K562 (cell line): ENCODE data around the gene SAE1. TPM values are rescaled to one million over a fixed set of nuclear protein-coding genes. Genes with fewer than 3 reads are reported as not detected.

Experiments
- ATAC-seq: fragments of 200-7000 bp; cut with Tn5 transposase; 3 replicates; pipeline ENCODE4 v1.9.1; 2020; ENCODE audit warnings: moderate library complexity
- BruUV-seq: library from RNA; stranded (reverse); fragments of 400-500 nt; replicated peaks from 2 replicates; lab custom pipeline; 2021; lab: Mats Ljungman, UMichigan
- CTCF ChIA-PET: fragments of 300-600 bp; formaldehyde crosslinking; extraction: SDS; loops from one replicate; lab custom pipeline; 2021; ENCODE audit warnings: low intra/inter-chr PET ratio; lab: Yijun Ruan, JAX
- POLR2A ChIA-PET: fragments of 300-600, 350-650 bp; sonication (Branson Sonifier 250); formaldehyde crosslinking; extraction: SDS; loops from one replicate; lab custom pipeline; 2021; ENCODE audit warnings: antibody characterized with exemption, inconsistent platforms; lab: Yijun Ruan, JAX
- DNase-seq, 4 experiments: peaks; one replicate each; pipeline versions ENCODE4 v3.0.0 to v3.0.0-alpha.2; 2011 to 2018; ENCODE audit warnings: low spot score in 3 of 4, mixed read lengths in 3 of 4; ENCODE audit errors: extremely low read depth in 1 of 4
- FAIRE-seq: peaks from 2 replicates; lab custom pipeline; 2011; peaks lifted over from hg19 to GRCh38; lab: Jason Lieb, UNC
- H2AFZ ChIP-seq: 2 replicates; pipeline ENCODE4 v1.6.0; 2011; ENCODE audit warnings: low read depth, low read length, control low read depth, inconsistent platforms
- H3K27ac ChIP-seq: fragments of 200-600 bp; 3 replicates; pipeline ENCODE4 v1.8.0; 2011; ENCODE audit warnings: low read depth, mild to moderate bottlenecking, control low read depth, inconsistent platforms, low read length, moderate library complexity, mixed read lengths; ENCODE audit errors: extremely low read depth
- H3K27me3 ChIP-seq, 2 experiments: fragments of 300-600 bp in 1 of 2; 2 replicates in 1 of 2; 3 replicates in 1 of 2; pipeline versions ENCODE4 v1.6.0 to v1.8.0; 2011; ENCODE audit warnings: inconsistent platforms in 2 of 2, low read length in 2 of 2, mild to moderate bottlenecking in 1 of 2, mixed read lengths in 1 of 2, moderate library complexity in 1 of 2; ENCODE audit not compliant: control insufficient read depth in 2 of 2, insufficient read depth in 2 of 2
- H3K36me3 ChIP-seq: fragments of 300-600 bp; 3 replicates; pipeline ENCODE4 v1.8.0; 2011; ENCODE audit warnings: mild to moderate bottlenecking, low read length, inconsistent platforms; ENCODE audit not compliant: control insufficient read depth, insufficient read depth
- H3K4me1 ChIP-seq, 2 experiments: fragments of 200-600 bp in 1 of 2; replicated peaks in 1 of 2; 2 replicates in 1 of 2; 3 replicates in 1 of 2; pipeline versions ENCODE4 v1.5.1 to v1.8.0; 2011; ENCODE audit warnings: inconsistent platforms in 2 of 2, low read length in 2 of 2, mild to moderate bottlenecking in 1 of 2, mixed read lengths in 1 of 2, moderate library complexity in 1 of 2; ENCODE audit not compliant: control insufficient read depth in 2 of 2, insufficient read depth in 2 of 2
- H3K4me2 ChIP-seq: 2 replicates; pipeline ENCODE4 v1.6.1; 2011; ENCODE audit warnings: low read length, control low read depth, inconsistent platforms, mixed read lengths; ENCODE audit not compliant: insufficient read depth
- H3K4me3 ChIP-seq: fragments of 200-600 bp; sonication (generic), shearing (Covaris generic); 2 replicates; pipeline ENCODE4 v1.5.1; 2016; ENCODE audit warnings: control low read depth, inconsistent platforms
- H3K79me2 ChIP-seq: fragments of 200-600 bp; 3 replicates; pipeline ENCODE4 v1.8.0; 2011; ENCODE audit warnings: low read length, inconsistent platforms; ENCODE audit not compliant: control insufficient read depth, insufficient read depth
- H3K9ac ChIP-seq, 2 experiments: 2 replicates each; pipeline versions ENCODE4 v1.6.0 to v1.6.1; 2011; ENCODE audit warnings: low read depth in 2 of 2, low read length in 2 of 2, control low read depth in 1 of 2, inconsistent platforms in 1 of 2, mild to moderate bottlenecking in 1 of 2, mixed read lengths in 1 of 2; ENCODE audit not compliant: insufficient read depth in 1 of 2
- H3K9me1 ChIP-seq: one replicate; pipeline ENCODE4 v1.6.0; 2011; ENCODE audit warnings: inconsistent platforms, mild to moderate bottlenecking, low read length, moderate library complexity; ENCODE audit not compliant: control insufficient read depth, insufficient read depth
- H3K9me3 ChIP-seq: replicated peaks from 2 replicates; pipeline ENCODE4 v1.5.1; 2011; ENCODE audit warnings: low read depth, low read length, inconsistent platforms; ENCODE audit not compliant: control insufficient read depth, insufficient read depth
- H4K20me1 ChIP-seq: replicated peaks from 2 replicates; pipeline ENCODE4 v1.6.1; 2011; ENCODE audit warnings: low read length, inconsistent platforms, mixed read lengths; ENCODE audit not compliant: control insufficient read depth, insufficient read depth
- BRD9 ChIP-seq: fragments of 450-650 bp; IDR thresholded peaks from 2 replicates; pipeline ENCODE4 v1.6.1; 2018; ENCODE audit warnings: low read depth; ENCODE audit not compliant: partially characterized antibody
- KAT8 ChIP-seq: fragments of 450-650 bp; IDR thresholded peaks from 2 replicates; pipeline ENCODE4 v1.6.1; 2016; ENCODE audit warnings: low read depth, mild to moderate bottlenecking
- NFATC3 ChIP-seq: fragments of 450-650 bp; IDR thresholded peaks from 2 replicates; pipeline ENCODE4 v1.6.1; 2017; ENCODE audit warnings: mild to moderate bottlenecking
- RNF2 ChIP-seq: sonication (generic); IDR thresholded peaks from 2 replicates; pipeline ENCODE4 v1.6.1; 2016
- ZNF274 ChIP-seq: IDR thresholded peaks from 2 replicates; pipeline ENCODE4 v1.6.1; 2011; ENCODE audit warnings: low read depth, mild to moderate bottlenecking, low read length, moderate library complexity, borderline replicate concordance
- WGBS: fragments of 100-300 bp; shearing (Covaris generic); methylation state at CpG from one replicate; pipeline ENCODE4 v1.1.6; 2016; ENCODE audit warnings: low coverage, mixed read lengths; ENCODE audit not compliant: insufficient coverage; ENCODE audit errors: missing lambda C conversion rate; 5-methylcytosine and 5-hydroxymethylcytosine counted together
- in situ Hi-C: fragments of 300-500 bp; cut with MboI; formaldehyde crosslinking; loops from 4 replicates; pipeline ENCODE4 v1.15.0; 2018; ENCODE audit warnings: inconsistent platforms, mixed read lengths
- intact Hi-C: fragments of 100-400 bp; cut with micrococcal nuclease; formaldehyde crosslinking; loops from 2 replicates; pipeline ENCODE4 v1.14.2; 2022
- polyA plus RNA-seq, 8 experiments: library from polyadenylated mRNA; depleted of rRNA in 4 of 8; stranded (reverse) in 5 of 8; unstranded in 3 of 8; fragments of >200 nt; fragmentation: Nextera tagmentation in 2 of 8; fragmentation: Illumina TruSeq in 1 of 8; extraction: Ambion mirVana in 2 of 8; extraction: Trizol in 1 of 8; gene quantifications; 2 replicates each; pipeline versions ENCODE4 v1.2.1 to v1.2.3, GENCODE V29; 2011 to 2014; ENCODE audit warnings: inconsistent platforms in 1 of 8, missing spikeins in 1 of 8
- total RNA-seq, 7 experiments: library from RNA; depleted of rRNA in 6 of 7; stranded (reverse); fragments of >200 nt in 6 of 7; fragmentation: Illumina TruSeq in 2 of 7; extraction: Trizol in 2 of 7; gene quantifications; 2 replicates each; pipeline versions ENCODE4 v1.2.1 to v1.2.3, GENCODE V29; 2011 to 2021; ENCODE audit warnings: low replicate concordance in 1 of 7
- TF ChIP-seq, protein P1 (sequence below): fragments of 450-650 bp; formaldehyde crosslinking; IDR thresholded peaks from 2 replicates; pipeline ENCODE4 v1.4.0; 2020; ENCODE audit warnings: mild to moderate bottlenecking
- TF ChIP-seq, protein P2 (sequence below), 2 experiments: fragments of 450-650 bp; formaldehyde crosslinking in 1 of 2; IDR thresholded peaks; 2 replicates each; pipeline versions ENCODE4 v1.4.0 to v1.6.1; 2014 to 2020; ENCODE audit warnings: mild to moderate bottlenecking in 2 of 2, borderline replicate concordance in 1 of 2, low read depth in 1 of 2
- TF ChIP-seq, protein P3 (sequence below): sonication (generic); formaldehyde crosslinking; IDR thresholded peaks from 2 replicates; pipeline ENCODE4 v1.5.0; 2020; ENCODE audit warnings: missing genetic modification reagents
- TF ChIP-seq, protein P4 (sequence below): fragments of 450-650 bp; IDR thresholded peaks from 2 replicates; pipeline ENCODE4 v1.6.1; 2016; ENCODE audit warnings: mild to moderate bottlenecking

The SAE1 gene
- total and polyA plus RNA-seq, 9 of the 15 experiments (the other 6 are each of a cell fraction or from before 2014, with no cell fraction given) = 82.8 to 299 (median 217) TPM

DNA sequence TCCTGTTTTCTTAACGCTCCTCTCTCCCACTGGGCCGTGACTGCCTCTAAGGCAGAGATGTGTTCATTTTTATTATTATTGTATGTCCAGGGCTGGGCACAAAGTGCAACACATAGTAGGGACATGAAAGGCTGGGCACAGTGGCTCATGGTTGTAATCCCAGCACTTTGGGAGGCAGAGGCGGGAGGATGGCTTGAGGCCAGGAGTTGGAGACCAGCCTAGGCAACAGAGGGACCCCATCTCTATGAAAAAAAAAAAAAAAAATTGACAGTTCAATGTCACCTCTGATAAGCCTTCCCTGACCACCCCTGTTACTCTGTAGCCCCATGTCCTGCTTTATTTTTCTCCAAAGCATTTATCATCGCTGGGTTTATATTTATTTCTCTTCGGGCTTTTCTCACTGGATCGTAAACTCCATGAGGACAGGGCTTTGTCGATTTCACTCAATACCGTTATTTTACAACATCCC, 481 bp upstream of the SAE1 start:
- Histone ChIP-seq H3K27ac (peak overlapping the region; percentile 42), H3K4me1 (peaks cover 20 to 27% of the 10 kb centered on the region in 2 experiments; a peak in 4 of 5 replicates), H3K36me3 (peaks cover 30% of the 10 kb centered on the region), H3K27me3 (no peaks in the 10 kb centered on the region), H3K79me2 (peaks cover 45% of the 10 kb centered on the region), H2AFZ (peak overlapping the region; percentile 86), H4K20me1 (no peaks in the 10 kb centered on the region; the same call in 1 of the 2 replicates), H3K9me3 (peaks cover 7% of the 10 kb centered on the region), H3K9ac (no peak overlapping the region), H3K4me3 (no peak overlapping the region), H3K9me1 (no peaks in the 10 kb centered on the region), H3K4me2 (no peak overlapping the region)
- intact Hi-C loops = loop anchor here (2.0 to 5.0 kb wide), 3 partner anchors 17 to 278 kb away; partner anchors contain the start of genes AP2S1 and ZC3H4
- CTCF ChIA-PET = interaction anchor here (0.9 kb wide), 1 partner anchor 50 kb away, joined by 3 read pairs; no protein-coding TSS in a partner anchor
- FAIRE-seq = no peak
- BruUV-seq = no TSS peak
- POLR2A ChIA-PET = interaction anchor here (0.8 to 12.1 kb wide), 7 partner anchors 16 to 353 kb away, joined by 3 to 109 read pairs (median 4); partner anchors contain the start of genes CCDC9 and ZC3H4
- no peak for ATAC-seq
- 94% methylated on average over 7 of the region's 8 CpGs for WGBS
- DNase-seq = no peak
- in situ Hi-C loops = no loop called here
- TF ChIP-seq, protein P1, sequence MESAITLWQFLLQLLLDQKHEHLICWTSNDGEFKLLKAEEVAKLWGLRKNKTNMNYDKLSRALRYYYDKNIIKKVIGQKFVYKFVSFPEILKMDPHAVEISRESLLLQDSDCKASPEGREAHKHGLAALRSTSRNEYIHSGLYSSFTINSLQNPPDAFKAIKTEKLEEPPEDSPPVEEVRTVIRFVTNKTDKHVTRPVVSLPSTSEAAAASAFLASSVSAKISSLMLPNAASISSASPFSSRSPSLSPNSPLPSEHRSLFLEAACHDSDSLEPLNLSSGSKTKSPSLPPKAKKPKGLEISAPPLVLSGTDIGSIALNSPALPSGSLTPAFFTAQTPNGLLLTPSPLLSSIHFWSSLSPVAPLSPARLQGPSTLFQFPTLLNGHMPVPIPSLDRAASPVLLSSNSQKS (CRISPR knock-in tag) = no peak
- TF ChIP-seq, protein P2, sequence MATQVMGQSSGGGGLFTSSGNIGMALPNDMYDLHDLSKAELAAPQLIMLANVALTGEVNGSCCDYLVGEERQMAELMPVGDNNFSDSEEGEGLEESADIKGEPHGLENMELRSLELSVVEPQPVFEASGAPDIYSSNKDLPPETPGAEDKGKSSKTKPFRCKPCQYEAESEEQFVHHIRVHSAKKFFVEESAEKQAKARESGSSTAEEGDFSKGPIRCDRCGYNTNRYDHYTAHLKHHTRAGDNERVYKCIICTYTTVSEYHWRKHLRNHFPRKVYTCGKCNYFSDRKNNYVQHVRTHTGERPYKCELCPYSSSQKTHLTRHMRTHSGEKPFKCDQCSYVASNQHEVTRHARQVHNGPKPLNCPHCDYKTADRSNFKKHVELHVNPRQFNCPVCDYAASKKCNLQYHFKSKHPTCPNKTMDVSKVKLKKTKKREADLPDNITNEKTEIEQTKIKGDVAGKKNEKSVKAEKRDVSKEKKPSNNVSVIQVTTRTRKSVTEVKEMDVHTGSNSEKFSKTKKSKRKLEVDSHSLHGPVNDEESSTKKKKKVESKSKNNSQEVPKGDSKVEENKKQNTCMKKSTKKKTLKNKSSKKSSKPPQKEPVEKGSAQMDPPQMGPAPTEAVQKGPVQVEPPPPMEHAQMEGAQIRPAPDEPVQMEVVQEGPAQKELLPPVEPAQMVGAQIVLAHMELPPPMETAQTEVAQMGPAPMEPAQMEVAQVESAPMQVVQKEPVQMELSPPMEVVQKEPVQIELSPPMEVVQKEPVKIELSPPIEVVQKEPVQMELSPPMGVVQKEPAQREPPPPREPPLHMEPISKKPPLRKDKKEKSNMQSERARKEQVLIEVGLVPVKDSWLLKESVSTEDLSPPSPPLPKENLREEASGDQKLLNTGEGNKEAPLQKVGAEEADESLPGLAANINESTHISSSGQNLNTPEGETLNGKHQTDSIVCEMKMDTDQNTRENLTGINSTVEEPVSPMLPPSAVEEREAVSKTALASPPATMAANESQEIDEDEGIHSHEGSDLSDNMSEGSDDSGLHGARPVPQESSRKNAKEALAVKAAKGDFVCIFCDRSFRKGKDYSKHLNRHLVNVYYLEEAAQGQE (IDR thresholded peaks at IDR 0.05; ENCODE audit: borderline replicate concordance) = no peak
- TF ChIP-seq, protein P2 (CRISPR knock-in tag; IDR thresholded peaks at IDR 0.05; ENCODE audit: low read depth) = no peak
- TF ChIP-seq BRD9 (peak; percentile 27), NFATC3 (0 out of 2 replicates have a peak, but pooled peaks have one; percentile 51), RNF2 (no peak), KAT8 (no peak), ZNF274 (no peak)
- TF ChIP-seq, protein P3, sequence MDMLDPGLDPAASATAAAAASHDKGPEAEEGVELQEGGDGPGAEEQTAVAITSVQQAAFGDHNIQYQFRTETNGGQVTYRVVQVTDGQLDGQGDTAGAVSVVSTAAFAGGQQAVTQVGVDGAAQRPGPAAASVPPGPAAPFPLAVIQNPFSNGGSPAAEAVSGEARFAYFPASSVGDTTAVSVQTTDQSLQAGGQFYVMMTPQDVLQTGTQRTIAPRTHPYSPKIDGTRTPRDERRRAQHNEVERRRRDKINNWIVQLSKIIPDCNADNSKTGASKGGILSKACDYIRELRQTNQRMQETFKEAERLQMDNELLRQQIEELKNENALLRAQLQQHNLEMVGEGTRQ (CRISPR knock-in tag) = no peak
- TF ChIP-seq, protein P4, sequence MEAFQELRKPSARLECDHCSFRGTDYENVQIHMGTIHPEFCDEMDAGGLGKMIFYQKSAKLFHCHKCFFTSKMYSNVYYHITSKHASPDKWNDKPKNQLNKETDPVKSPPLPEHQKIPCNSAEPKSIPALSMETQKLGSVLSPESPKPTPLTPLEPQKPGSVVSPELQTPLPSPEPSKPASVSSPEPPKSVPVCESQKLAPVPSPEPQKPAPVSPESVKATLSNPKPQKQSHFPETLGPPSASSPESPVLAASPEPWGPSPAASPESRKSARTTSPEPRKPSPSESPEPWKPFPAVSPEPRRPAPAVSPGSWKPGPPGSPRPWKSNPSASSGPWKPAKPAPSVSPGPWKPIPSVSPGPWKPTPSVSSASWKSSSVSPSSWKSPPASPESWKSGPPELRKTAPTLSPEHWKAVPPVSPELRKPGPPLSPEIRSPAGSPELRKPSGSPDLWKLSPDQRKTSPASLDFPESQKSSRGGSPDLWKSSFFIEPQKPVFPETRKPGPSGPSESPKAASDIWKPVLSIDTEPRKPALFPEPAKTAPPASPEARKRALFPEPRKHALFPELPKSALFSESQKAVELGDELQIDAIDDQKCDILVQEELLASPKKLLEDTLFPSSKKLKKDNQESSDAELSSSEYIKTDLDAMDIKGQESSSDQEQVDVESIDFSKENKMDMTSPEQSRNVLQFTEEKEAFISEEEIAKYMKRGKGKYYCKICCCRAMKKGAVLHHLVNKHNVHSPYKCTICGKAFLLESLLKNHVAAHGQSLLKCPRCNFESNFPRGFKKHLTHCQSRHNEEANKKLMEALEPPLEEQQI = no peak
